OCI-LY1 (cell line): ENCODE measurements around the gene CTBP2.

Experiments
- EZH2 ChIP-seq: fragments of 200-600 bp; sonication (generic), shearing (Covaris generic); IDR thresholded peaks from 2 replicates; pipeline ENCODE4 v1.8.0; 2017; ENCODE audit warnings: borderline replicate concordance, mixed run types, mild to moderate bottlenecking, antibody characterized with exemption, low read length, moderate library complexity, mixed read lengths
- TF ChIP-seq, protein P1 (sequence below): fragments of 200-600 bp; sonication (generic), shearing (Covaris generic); IDR thresholded peaks from 2 replicates; pipeline ENCODE4 v1.5.1; 2017; ENCODE audit warnings: mild to moderate bottlenecking, antibody characterized with exemption, low read length, moderate library complexity, mixed read lengths

DNA sequence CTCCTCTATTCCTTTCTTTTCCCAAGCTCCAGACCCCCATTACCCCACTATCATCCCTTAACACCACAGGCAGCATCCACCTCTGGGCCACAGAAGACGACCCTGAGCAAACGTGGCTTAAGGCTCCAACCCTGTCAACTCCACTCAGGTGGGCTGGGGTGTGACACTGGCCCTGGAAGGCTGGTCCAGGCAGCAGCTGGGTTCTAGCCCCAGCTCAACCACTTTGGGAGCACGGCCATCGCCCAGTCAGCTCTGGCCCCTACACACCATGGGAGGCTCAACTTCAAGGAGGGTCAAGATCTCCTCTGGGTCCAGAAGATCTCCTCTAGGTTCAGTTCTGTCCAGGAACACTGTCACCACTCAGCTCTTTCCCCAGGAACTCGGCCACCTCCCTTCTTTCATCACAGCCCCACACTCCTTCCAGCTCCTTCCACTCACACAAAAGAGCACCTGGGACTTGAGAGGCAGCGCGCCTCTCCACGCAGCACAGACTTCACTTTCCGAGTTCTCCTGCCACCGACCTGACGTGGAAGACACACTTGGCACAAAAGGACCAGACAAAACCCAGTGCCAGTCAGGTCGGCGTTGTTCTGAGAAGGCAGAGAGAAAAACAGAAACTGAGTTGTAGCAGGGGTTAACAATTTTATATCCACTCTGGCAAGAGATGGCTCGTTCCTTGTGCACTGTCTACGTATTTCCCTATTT is 84.1 kb downstream of the CTBP2 start:
- TF ChIP-seq, protein P1, sequence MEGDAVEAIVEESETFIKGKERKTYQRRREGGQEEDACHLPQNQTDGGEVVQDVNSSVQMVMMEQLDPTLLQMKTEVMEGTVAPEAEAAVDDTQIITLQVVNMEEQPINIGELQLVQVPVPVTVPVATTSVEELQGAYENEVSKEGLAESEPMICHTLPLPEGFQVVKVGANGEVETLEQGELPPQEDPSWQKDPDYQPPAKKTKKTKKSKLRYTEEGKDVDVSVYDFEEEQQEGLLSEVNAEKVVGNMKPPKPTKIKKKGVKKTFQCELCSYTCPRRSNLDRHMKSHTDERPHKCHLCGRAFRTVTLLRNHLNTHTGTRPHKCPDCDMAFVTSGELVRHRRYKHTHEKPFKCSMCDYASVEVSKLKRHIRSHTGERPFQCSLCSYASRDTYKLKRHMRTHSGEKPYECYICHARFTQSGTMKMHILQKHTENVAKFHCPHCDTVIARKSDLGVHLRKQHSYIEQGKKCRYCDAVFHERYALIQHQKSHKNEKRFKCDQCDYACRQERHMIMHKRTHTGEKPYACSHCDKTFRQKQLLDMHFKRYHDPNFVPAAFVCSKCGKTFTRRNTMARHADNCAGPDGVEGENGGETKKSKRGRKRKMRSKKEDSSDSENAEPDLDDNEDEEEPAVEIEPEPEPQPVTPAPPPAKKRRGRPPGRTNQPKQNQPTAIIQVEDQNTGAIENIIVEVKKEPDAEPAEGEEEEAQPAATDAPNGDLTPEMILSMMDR = no peak
- no peak for TF ChIP-seq EZH2
